BLaER1 treated with 17β-estradiol and CSF1 and Interleukin-3, amounts not matched to agents 10 nM and 100 nM (cell line): ENCODE results near the gene OR1G1.
"Not testable (repeated sequence)": the region's sequence is repeated elsewhere in the genome, so short reads cannot be mapped to it uniquely, and the experiment has no call there.

Source experiments
- H3K27ac ChIP-seq, 11 experiments: shearing (Covaris generic); formaldehyde crosslinking; 2 replicates each; pipeline ENCODE4 v1.8.1; 2022
- H3K27me3 ChIP-seq, 11 experiments: shearing (Covaris generic); formaldehyde crosslinking; 2 replicates each; pipeline ENCODE4 v1.8.1; 2022
- H3K36me3 ChIP-seq, 11 experiments: shearing (Covaris generic); formaldehyde crosslinking; 2 replicates each; pipeline ENCODE4 v1.8.1; 2022
- H3K4me1 ChIP-seq, 10 experiments: shearing (Covaris generic); formaldehyde crosslinking; 2 replicates each; pipeline ENCODE4 v1.8.1; 2022
- H3K4me2 ChIP-seq, 11 experiments: shearing (Covaris generic); formaldehyde crosslinking; 2 replicates each; pipeline ENCODE4 v1.8.1; 2022
- H3K4me3 ChIP-seq, 10 experiments: shearing (Covaris generic); formaldehyde crosslinking; 2 replicates each; pipeline ENCODE4 v1.8.1; 2022
- H3K9ac ChIP-seq, 11 experiments: shearing (Covaris generic); formaldehyde crosslinking; 2 replicates each; pipeline ENCODE4 v1.8.1; 2022
- H3K9me3 ChIP-seq, 11 experiments: shearing (Covaris generic); formaldehyde crosslinking; replicated peaks in 1 of 11; 2 replicates each; pipeline ENCODE4 v1.8.1; 2022
- H4K20me1 ChIP-seq, 11 experiments: shearing (Covaris generic); formaldehyde crosslinking; 2 replicates each; pipeline ENCODE4 v1.8.1; 2022
- Cebpa-rat ChIP-seq, 11 experiments: shearing (Covaris generic); IDR thresholded peaks; 2 replicates each; pipeline ENCODE4 v1.8.1; 2022

Gene OR1G1

GRCh38 chr17:3127451-3127850, at the start of gene OR1G1:
Gene OR1G1 (minus strand): TSS chr17:3127551. CDS start chr17:3127551, 0 bp downstream.
- H3K36me3 ChIP-seq: no peaks in the 10 kb centered on the region
- H3K27me3 ChIP-seq: no peaks in the 10 kb centered on the region
- no peak within 1 kb of the TSS for H3K9ac ChIP-seq
- 0 out of 22 replicates have a peak, but pooled peaks cover 0 to 4% (median 0%) of the 10 kb centered on the region in 11 experiments for H3K9me3 ChIP-seq
- no peaks in the 10 kb centered on the region for H4K20me1 ChIP-seq
- H3K27ac ChIP-seq: no peak within 1 kb of the TSS
- TF ChIP-seq Cebpa-rat (IDR thresholded peaks at IDR 0.05): no peak
- no peak within 1 kb of the TSS for H3K4me2 ChIP-seq
- peaks cover 0 to 8% (median 0%) of the 10 kb centered on the region in 10 experiments; a peak in 2 of 20 replicates for H3K4me1 ChIP-seq
- no peak within 1 kb of the TSS for H3K4me3 ChIP-seq

- Histone ChIP-seq H3K27ac (peak overlapping the region in 6 of 11 experiments; percentile 19 to 68 (median 43); a peak in 9 of 22 replicates), H3K36me3 (no peaks in the 10 kb centered on the region), H3K4me1 (peaks cover 8 to 39% (median 28%) of the 10 kb centered on the region in 10 experiments; a peak in 17 of 20 replicates), H3K9ac (peak overlapping the region in 1 of 11 experiments; percentile 1; a peak in 1 of 22 replicates), H4K20me1 (no peaks in the 10 kb centered on the region), H3K9me3 (peaks cover 16 to 24% (median 19%) of the 10 kb centered on the region in 11 experiments), H3K27me3 (no peaks in the 10 kb centered on the region), H3K4me3 (no peak overlapping the region), H3K4me2 (peak overlapping the region; percentile 10 to 69 (median 43); a peak in 21 of 22 replicates)
- TF ChIP-seq Cebpa-rat (IDR thresholded peaks at IDR 0.05): peak in 2 of 11 experiments; percentile 11 to 33; a peak in 1 of 22 replicates
Measured at GRCh38 chr17:3167574-3167973, 40.2 kb upstream of the OR1G1 start.

GRCh38 chr17:3157218-3157617, 29.9 kb upstream of the OR1G1 start:
- TF ChIP-seq Cebpa-rat (IDR thresholded peaks at IDR 0.05): peak in 2 of 11 experiments; percentile 59 to 67; a peak in 3 of 22 replicates
- Histone ChIP-seq H3K9me3 (peaks cover 0 to 54% (median 0%) of the 10 kb centered on the region in 11 experiments; a peak in 10 of 22 replicates), H3K27me3 (no peaks in the 10 kb centered on the region), H3K4me2 (peak overlapping the region in 10 of 11 experiments; percentile 4 to 79 (median 51); a peak in 15 of 22 replicates), H3K4me1 (peaks cover 0 to 32% (median 18%) of the 10 kb centered on the region in 10 experiments; a peak in 14 of 20 replicates), H3K36me3 (no peaks in the 10 kb centered on the region), H4K20me1 (no peaks in the 10 kb centered on the region), H3K4me3 (no peak overlapping the region), H3K27ac (peak overlapping the region in 10 of 11 experiments; percentile 50 to 91 (median 72); a peak in 18 of 22 replicates), H3K9ac (peak overlapping the region in 5 of 11 experiments; percentile 4 to 73 (median 55); a peak in 7 of 22 replicates)

GRCh38 chr17:3137494-3137893, 10.1 kb upstream of the OR1G1 start:
- not testable (repeated sequence) for H3K4me3 ChIP-seq, H3K27ac ChIP-seq, H3K36me3 ChIP-seq, H4K20me1 ChIP-seq, H3K4me1 ChIP-seq, H3K9ac ChIP-seq, H3K4me2 ChIP-seq, H3K27me3 ChIP-seq
- H3K9me3 ChIP-seq: peaks cover 4 to 33% (median 13%) of the 10 kb centered on the region in 11 experiments; a peak in 15 of 22 replicates

GRCh38 chr17:3104322-3104721, 23.0 kb downstream of the OR1G1 start, which contains the start of gene OR1D2:
Gene OR1D2 (minus strand): TSS chr17:3104422. CDS start chr17:3092996, 11,426 bp downstream.
- Histone ChIP-seq H3K36me3 (no peaks in the 10 kb centered on the region), H3K27me3 (no peaks in the 10 kb centered on the region), H3K9me3 (peaks cover 19 to 49% (median 27%) of the 10 kb centered on the region in 11 experiments), H3K4me1 (peaks cover 0 to 24% (median 0%) of the 10 kb centered on the region in 10 experiments; a peak in 7 of 20 replicates), H3K4me3 (no peak within 1 kb of the TSS), H3K9ac (no peak within 1 kb of the TSS), H3K27ac (no peak within 1 kb of the TSS), H3K4me2 (no peak within 1 kb of the TSS), H4K20me1 (no peaks in the 10 kb centered on the region)
- TF ChIP-seq Cebpa-rat (IDR thresholded peaks at IDR 0.05): no peak
